ENCODE data around the gene EMSY. TPM values are rescaled to one million over a fixed set of nuclear protein-coding genes. Genes with fewer than 3 reads are reported as not detected.

Gene EMSY
- total RNA-seq, 1 donor from 2014 or later, result 20.9 TPM

DNA sequence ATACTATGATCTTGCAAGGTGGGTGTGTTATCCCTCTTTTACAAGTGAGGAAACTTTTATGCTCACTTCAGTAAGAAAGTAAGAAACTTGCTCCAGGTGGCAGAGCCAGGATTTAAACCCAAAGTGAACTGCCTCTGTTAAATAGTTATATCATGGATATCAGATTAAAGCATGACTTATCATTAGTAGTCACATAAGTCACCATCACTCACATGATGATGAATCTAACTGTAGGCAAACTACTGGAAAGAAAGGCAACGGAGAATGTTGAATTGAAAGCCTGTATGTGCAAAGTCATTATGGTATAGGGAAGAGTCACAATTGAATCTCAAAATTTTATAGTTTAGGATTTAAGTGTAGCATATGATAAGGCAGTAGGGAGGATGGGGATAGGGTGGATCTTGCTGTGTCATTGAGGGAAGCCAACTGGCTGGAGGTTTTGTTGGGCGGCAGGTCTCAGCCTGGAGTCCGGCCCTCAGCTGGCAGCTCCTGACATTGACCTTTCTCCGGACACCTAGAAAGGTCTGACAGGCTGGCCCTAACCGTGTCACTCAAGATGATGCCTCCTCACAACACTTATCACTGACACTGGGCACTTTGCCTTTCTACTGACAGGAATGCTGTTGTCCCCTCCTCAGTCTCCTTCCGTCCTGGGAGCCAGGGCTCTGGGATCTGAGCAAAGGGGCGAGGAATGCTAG, 98.3 kb downstream of the EMSY start:
- DNase-seq (no peak), ATAC-seq (no peak)
- H3K4me3 ChIP-seq, result no peak overlapping the region
- H3K9me3 ChIP-seq, result no peaks in the 10 kb centered on the region
- H3K36me3 ChIP-seq, result peaks cover 67% of the 10 kb centered on the region
- intact Hi-C loops (cut with DNase I), result no loop called here
- no peaks in the 10 kb centered on the region for H3K27me3 ChIP-seq
- no peak for TF ChIP-seq CTCF (IDR thresholded peaks at IDR 0.05)
- H3K4me1 ChIP-seq, result no peaks in the 10 kb centered on the region
- no peak overlapping the region for H3K27ac ChIP-seq

GRCh38 chr11:76550781-76551180, 106.0 kb downstream of the EMSY start:
- ATAC-seq (no peak), DNase-seq (no peak)
- Histone ChIP-seq H3K4me1 (no peaks in the 10 kb centered on the region), H3K36me3 (peaks cover 32% of the 10 kb centered on the region), H3K9me3 (no peaks in the 10 kb centered on the region), H3K27me3 (no peaks in the 10 kb centered on the region), H3K27ac (no peak overlapping the region), H3K4me3 (no peak overlapping the region)
- intact Hi-C loops (cut with DNase I), result loop anchor here (10.0 kb wide), 1 partner anchor 124 kb away; the partner anchor contains the start of gene LRRC32
- no peak for TF ChIP-seq CTCF (IDR thresholded peaks at IDR 0.05)

- no peak overlapping the region for H3K27ac ChIP-seq
- H3K36me3 ChIP-seq, result peaks cover 25% of the 10 kb centered on the region
- no peaks in the 10 kb centered on the region for H3K4me1 ChIP-seq
- no peaks in the 10 kb centered on the region for H3K9me3 ChIP-seq
- H3K27me3 ChIP-seq, result no peaks in the 10 kb centered on the region
- intact Hi-C loops (cut with DNase I), result loop anchor here (10.0 kb wide), 1 partner anchor 123 kb away; the partner anchor contains the start of gene LRRC32
- TF ChIP-seq CTCF (IDR thresholded peaks at IDR 0.05), result peak; percentile 37
- H3K4me3 ChIP-seq, result no peak overlapping the region
- no peak for DNase-seq
- no peak for ATAC-seq
These were observed 106.6 kb downstream of the EMSY start for GRCh38 chr11:76551400-76551799.

- H3K4me1 ChIP-seq, result no peaks in the 10 kb centered on the region
- peaks cover 11% of the 10 kb centered on the region for H3K36me3 ChIP-seq
- ATAC-seq, result no peak
- intact Hi-C loops (cut with DNase I), result loop anchor here (10.0 kb wide), 1 partner anchor 122 kb away; the partner anchor contains the start of gene LRRC32
- H3K4me3 ChIP-seq, result no peak overlapping the region
- H3K27me3 ChIP-seq, result no peaks in the 10 kb centered on the region
- H3K9me3 ChIP-seq, result no peaks in the 10 kb centered on the region
- H3K27ac ChIP-seq, result no peak overlapping the region
- no peak for TF ChIP-seq CTCF (IDR thresholded peaks at IDR 0.05)
- no peak for DNase-seq
These were observed 108.2 kb downstream of the EMSY start for GRCh38 chr11:76552987-76553386.

GRCh38 chr11:76553554-76554476, 109.0 kb downstream of the EMSY start:
- intact Hi-C loops (cut with DNase I), result loop anchor here (10.0 kb wide), 1 partner anchor 121 kb away; the partner anchor contains the start of gene LRRC32
- TF ChIP-seq CTCF (IDR thresholded peaks at IDR 0.05), result no peak
- H3K27ac ChIP-seq, result no peak overlapping the region
- no peaks in the 10 kb centered on the region for H3K27me3 ChIP-seq
- H3K9me3 ChIP-seq, result no peaks in the 10 kb centered on the region
- H3K4me3 ChIP-seq, result no peak overlapping the region
- ATAC-seq (no peak), DNase-seq (no peak)
- H3K36me3 ChIP-seq, result peaks cover 11% of the 10 kb centered on the region
- H3K4me1 ChIP-seq, result no peaks in the 10 kb centered on the region
